Prostate gland (tissue), 2 donors: ENCODE data around the gene FRMPD2.

Experiments used
- POLR2A ChIP-seq: fragments of 450-650 bp; IDR thresholded peaks from one replicate; pipeline ENCODE4 v1.6.1; 2016; ENCODE audit warnings: antibody characterized with exemption, mild to moderate bottlenecking
- TF ChIP-seq, protein P1 (sequence below), 4 experiments: fragments of 200-600 bp in 2 of 4; fragments of 450-650 bp in 2 of 4; sonication (generic) in 2 of 4; IDR thresholded peaks; 1 replicate in 3 of 4; 2 replicates in 1 of 4; pipeline ENCODE4 v1.5.1; 2016 to 2019; ENCODE audit warnings: antibody characterized with exemption in 4 of 4, mild to moderate bottlenecking in 2 of 4, moderate library complexity in 2 of 4

DNA sequence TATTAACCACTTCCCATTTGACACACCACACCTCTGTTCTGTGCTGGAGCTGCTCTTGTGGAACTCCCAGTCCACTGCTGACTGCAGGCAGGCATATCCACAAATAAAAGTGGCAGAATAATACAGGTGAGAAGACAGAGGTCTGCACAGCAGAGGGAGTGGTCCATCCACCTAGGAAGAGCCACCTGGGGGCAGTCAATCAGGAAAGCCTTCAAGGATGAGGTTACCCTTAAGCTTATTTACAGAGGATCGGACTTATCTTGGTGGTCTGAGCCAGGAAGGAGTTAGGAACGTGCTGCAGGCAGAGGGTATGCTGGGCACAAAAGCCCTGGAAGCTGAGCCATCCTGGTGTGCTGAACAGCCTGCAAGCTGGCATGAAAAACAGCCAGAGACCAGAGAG lies 78.7 kb downstream of the FRMPD2 start:
- TF ChIP-seq, protein P1, sequence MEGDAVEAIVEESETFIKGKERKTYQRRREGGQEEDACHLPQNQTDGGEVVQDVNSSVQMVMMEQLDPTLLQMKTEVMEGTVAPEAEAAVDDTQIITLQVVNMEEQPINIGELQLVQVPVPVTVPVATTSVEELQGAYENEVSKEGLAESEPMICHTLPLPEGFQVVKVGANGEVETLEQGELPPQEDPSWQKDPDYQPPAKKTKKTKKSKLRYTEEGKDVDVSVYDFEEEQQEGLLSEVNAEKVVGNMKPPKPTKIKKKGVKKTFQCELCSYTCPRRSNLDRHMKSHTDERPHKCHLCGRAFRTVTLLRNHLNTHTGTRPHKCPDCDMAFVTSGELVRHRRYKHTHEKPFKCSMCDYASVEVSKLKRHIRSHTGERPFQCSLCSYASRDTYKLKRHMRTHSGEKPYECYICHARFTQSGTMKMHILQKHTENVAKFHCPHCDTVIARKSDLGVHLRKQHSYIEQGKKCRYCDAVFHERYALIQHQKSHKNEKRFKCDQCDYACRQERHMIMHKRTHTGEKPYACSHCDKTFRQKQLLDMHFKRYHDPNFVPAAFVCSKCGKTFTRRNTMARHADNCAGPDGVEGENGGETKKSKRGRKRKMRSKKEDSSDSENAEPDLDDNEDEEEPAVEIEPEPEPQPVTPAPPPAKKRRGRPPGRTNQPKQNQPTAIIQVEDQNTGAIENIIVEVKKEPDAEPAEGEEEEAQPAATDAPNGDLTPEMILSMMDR (IDR thresholded peaks at IDR 0.05): no peak
- no peak for TF ChIP-seq POLR2A
